H9 (cell line): ENCODE measurements around the gene XPNPEP2. TPM values are rescaled to one million over a fixed set of nuclear protein-coding genes. Genes with fewer than 3 reads are reported as not detected.

Experiments
- DNase-seq: peaks from one replicate; pipeline ENCODE4 v3.0.0-alpha.2; 2017
- H2AFZ ChIP-seq: one replicate; pipeline ENCODE4 v1.6.1; 2013; ENCODE audit warnings: mild to moderate bottlenecking, low read length, control low read depth, moderate library complexity
- H2AK5ac ChIP-seq: 2 replicates; pipeline ENCODE4 v1.6.1; 2013; ENCODE audit warnings: low read length, control low read depth, mixed read lengths; ENCODE audit not compliant: insufficient read length
- H2BK120ac ChIP-seq: one replicate; pipeline ENCODE4 v1.6.1; 2013; ENCODE audit warnings: low read depth, mild to moderate bottlenecking, low read length, control low read depth, inconsistent platforms; ENCODE audit not compliant: poor library complexity, severe bottlenecking
- H2BK12ac ChIP-seq: 2 replicates; pipeline ENCODE4 v1.6.1; 2013; ENCODE audit warnings: low read length, control low read depth, mixed read lengths, low read depth; ENCODE audit not compliant: insufficient read length
- H2BK15ac ChIP-seq: 2 replicates; pipeline ENCODE4 v1.6.1; 2013; ENCODE audit warnings: low read depth, low read length, control low read depth
- H2BK20ac ChIP-seq: one replicate; pipeline ENCODE4 v1.6.1; 2013; ENCODE audit warnings: low read depth, mild to moderate bottlenecking, low read length, control low read depth, inconsistent platforms; ENCODE audit not compliant: poor library complexity, severe bottlenecking
- H2BK5ac ChIP-seq: 2 replicates; pipeline ENCODE4 v1.6.1; 2013; ENCODE audit warnings: low read length, control low read depth, mixed read lengths; ENCODE audit not compliant: insufficient read length
- H3K14ac ChIP-seq: 2 replicates; pipeline ENCODE4 v1.6.1; 2013; ENCODE audit warnings: low read length, control low read depth; ENCODE audit not compliant: insufficient read depth
- H3K18ac ChIP-seq: 2 replicates; pipeline ENCODE4 v1.6.1; 2013; ENCODE audit warnings: low read depth, mild to moderate bottlenecking, mixed read lengths, low read length, control low read depth; ENCODE audit not compliant: insufficient read length
- H3K23ac ChIP-seq: 2 replicates; pipeline ENCODE4 v1.6.1; 2013; ENCODE audit warnings: low read length, control low read depth, mixed read lengths, low read depth; ENCODE audit not compliant: insufficient read length
- H3K23me2 ChIP-seq: 2 replicates; pipeline ENCODE4 v1.6.1; 2013; ENCODE audit warnings: low read depth, mild to moderate bottlenecking, mixed read lengths, low read length, control low read depth; ENCODE audit not compliant: insufficient read length, poor library complexity, severe bottlenecking
- H3K27ac ChIP-seq: 2 replicates; pipeline ENCODE4 v1.5.1; 2013; ENCODE audit warnings: low read length, control low read depth, mixed read lengths, low read depth; ENCODE audit not compliant: insufficient read length
- H3K27me3 ChIP-seq: 2 replicates; pipeline ENCODE4 v1.6.1; 2013; ENCODE audit warnings: low read length, control low read depth, inconsistent platforms; ENCODE audit not compliant: insufficient read depth
- H3K4ac ChIP-seq: 2 replicates; pipeline ENCODE4 v1.6.1; 2013; ENCODE audit warnings: low read depth, mild to moderate bottlenecking, control low read depth, inconsistent platforms, low read length, moderate library complexity
- H3K4me1 ChIP-seq: 2 replicates; pipeline ENCODE4 v1.6.1; 2013; ENCODE audit warnings: low read length, control low read depth, inconsistent platforms; ENCODE audit not compliant: insufficient read depth
- H3K4me2 ChIP-seq: 2 replicates; pipeline ENCODE4 v1.6.1; 2013; ENCODE audit warnings: low read length, control low read depth, mixed read lengths; ENCODE audit not compliant: insufficient read length, insufficient read depth
- H3K56ac ChIP-seq: 2 replicates; pipeline ENCODE4 v1.6.1; 2013; ENCODE audit warnings: low read depth, mild to moderate bottlenecking, mixed read lengths, low read length, control low read depth; ENCODE audit not compliant: insufficient read length
- H3K79me1 ChIP-seq: 2 replicates; pipeline ENCODE4 v1.6.1; 2013; ENCODE audit warnings: low read depth, mild to moderate bottlenecking, moderate library complexity, low read length, control low read depth, inconsistent platforms; ENCODE audit not compliant: insufficient read depth, poor library complexity, severe bottlenecking
- H3K79me2 ChIP-seq: 2 replicates; pipeline ENCODE4 v1.6.1; 2013; ENCODE audit warnings: low read length, control low read depth, inconsistent platforms; ENCODE audit not compliant: insufficient read depth
- H3K9ac ChIP-seq: 2 replicates; pipeline ENCODE4 v1.6.1; 2013; ENCODE audit warnings: low read length, control low read depth, mixed read lengths; ENCODE audit not compliant: insufficient read length; ENCODE audit errors: extremely low read depth
- H3K9me3 ChIP-seq: one replicate; pipeline ENCODE4 v1.6.1; 2013; ENCODE audit warnings: low read depth, low read length, inconsistent platforms; ENCODE audit not compliant: control insufficient read depth
- H3T11ph ChIP-seq: one replicate; pipeline ENCODE4 v1.6.1; 2013; ENCODE audit warnings: mild to moderate bottlenecking, low read length, control low read depth, inconsistent platforms
- H4K20me1 ChIP-seq: one replicate; pipeline ENCODE4 v1.6.1; 2013; ENCODE audit not compliant: control insufficient read depth, insufficient read length, insufficient read depth
- H4K5ac ChIP-seq: 2 replicates; pipeline ENCODE4 v1.6.1; 2013; ENCODE audit warnings: low read depth, mild to moderate bottlenecking, mixed read lengths, low read length, control low read depth; ENCODE audit not compliant: insufficient read length
- H4K8ac ChIP-seq: replicated peaks from 2 replicates; pipeline ENCODE4 v1.6.1; 2013; ENCODE audit warnings: low read length, control low read depth, mixed read lengths, low read depth; ENCODE audit not compliant: insufficient read length
- H4K91ac ChIP-seq: 2 replicates; pipeline ENCODE4 v1.6.1; 2013; ENCODE audit warnings: low read depth, mild to moderate bottlenecking, moderate library complexity, mixed read lengths, low read length, control low read depth; ENCODE audit not compliant: insufficient read length
- H3K27ac Mint-ChIP-seq, 3 experiments: 2 replicates in 2 of 3; 3 replicates in 1 of 3; pipeline ENCODE4 v1.8.0; 2020 to 2021; ENCODE audit warnings: mixed read lengths in 3 of 3, mild to moderate bottlenecking in 1 of 3, moderate library complexity in 1 of 3
- H3K27me3 Mint-ChIP-seq: 2 replicates; pipeline ENCODE4 v1.8.0; 2021; ENCODE audit warnings: low read depth, mild to moderate bottlenecking, moderate library complexity, mixed read lengths
- H3K36me3 Mint-ChIP-seq, 3 experiments: 2 replicates in 2 of 3; 3 replicates in 1 of 3; pipeline ENCODE4 v1.8.0; 2020 to 2021; ENCODE audit warnings: low read depth in 3 of 3, mixed read lengths in 3 of 3; ENCODE audit not compliant: insufficient read depth in 1 of 3
- H3K4me1 Mint-ChIP-seq, 2 experiments: 2 replicates each; pipeline ENCODE4 v1.8.0; 2020; ENCODE audit warnings: mixed read lengths in 2 of 2
- H3K4me3 Mint-ChIP-seq, 2 experiments: 2 replicates in 1 of 2; 3 replicates in 1 of 2; pipeline ENCODE4 v1.8.0; 2020 to 2021; ENCODE audit warnings: mild to moderate bottlenecking in 2 of 2, mixed read lengths in 2 of 2, moderate library complexity in 1 of 2
- H3K9me3 Mint-ChIP-seq, 2 experiments: 2 replicates in 1 of 2; 3 replicates in 1 of 2; pipeline ENCODE4 v1.8.0; 2020; ENCODE audit warnings: mild to moderate bottlenecking in 2 of 2, mixed read lengths in 2 of 2, moderate library complexity in 1 of 2
- WGBS: extraction: QIAGEN DNeasy Blood & Tissue Kit; methylation state at CpG from one replicate; pipeline ENCODE4 v1.1.7; 2013; ENCODE audit warnings: missing lambda C conversion rate, low lambda C conversion rate, mixed read lengths; ENCODE audit not compliant: insufficient read length; ENCODE audit errors: extremely low coverage; 5-methylcytosine and 5-hydroxymethylcytosine counted together
- total RNA-seq: library from RNA; stranded (reverse); gene quantifications from 2 replicates; pipeline ENCODE4 v1.2.1, GENCODE V29; 2021
- TF ChIP-seq, protein P1 (sequence below): fragments of 200-600 bp; sonication (generic); conservative IDR thresholded peaks from 3 replicates; pipeline ENCODE4 v1.8.0; 2021; ENCODE audit warnings: antibody characterized with exemption, mild to moderate bottlenecking

The XPNPEP2 gene
- total RNA-seq, 1 experiment from 2014 or later = 0.11 TPM

DNA sequence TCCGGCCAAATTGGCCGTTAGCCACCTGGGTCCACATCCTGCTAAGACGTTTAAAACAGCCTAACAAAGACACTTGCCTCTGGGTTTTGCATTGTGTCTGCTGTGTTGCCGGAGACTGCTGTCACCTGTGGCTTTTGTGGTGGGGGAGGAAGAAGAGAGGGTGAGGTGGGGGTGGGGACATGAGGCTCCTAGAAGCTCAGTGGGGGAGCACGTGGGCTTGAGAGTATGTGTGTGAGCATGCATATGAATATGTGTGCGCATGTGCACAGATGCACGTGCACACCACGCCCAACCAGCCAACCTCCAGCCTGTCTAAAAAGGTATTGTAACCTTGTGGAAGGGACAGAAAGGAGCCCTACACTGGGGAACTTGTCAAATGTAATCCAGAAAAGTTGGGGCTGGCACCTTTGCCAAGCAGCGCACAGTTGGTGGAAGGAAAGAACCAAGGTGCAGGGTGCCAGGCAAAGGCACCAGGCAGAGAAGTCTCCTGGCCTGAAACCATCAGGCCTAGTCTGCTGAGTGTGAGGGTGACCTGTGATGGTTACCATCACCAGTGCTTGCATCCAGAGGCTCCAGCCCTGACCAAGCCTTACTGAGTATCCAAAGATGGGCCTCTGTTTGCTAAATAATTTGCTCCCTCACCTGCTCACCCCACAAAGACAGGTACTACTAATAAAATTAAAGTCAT, 30.8 kb downstream of the XPNPEP2 start:
- no peak overlapping the region for H2BK15ac ChIP-seq
- H4K91ac ChIP-seq = no peak overlapping the region
- no peak overlapping the region for H4K5ac ChIP-seq
- Mint-ChIP-seq H3K27me3 (no peaks in the 10 kb centered on the region), H3K4me1 (peaks cover 11 to 14% of the 10 kb centered on the region in 2 experiments), H3K27ac (no peak overlapping the region; a peak in 1 of 7 replicates), H3K36me3 (no peaks in the 10 kb centered on the region; a peak in 1 of 7 replicates), H3K9me3 (peaks cover 0 to 65% of the 10 kb centered on the region in 2 experiments; a peak in 2 of 5 replicates), H3K4me3 (no peak overlapping the region)
- WGBS = no CpG with 5 or more reads among the region's 9 CpGs
- H3K79me1 ChIP-seq = no peaks in the 10 kb centered on the region
- H2BK12ac ChIP-seq = no peak overlapping the region
- DNase-seq = no peak
- H3K23ac ChIP-seq = no peak overlapping the region
- H2BK20ac ChIP-seq = no peak overlapping the region
- H3T11ph ChIP-seq = no peak overlapping the region
- H3K27ac ChIP-seq = no peak overlapping the region
- no peak overlapping the region for H3K4me2 ChIP-seq
- H3K4me1 ChIP-seq = peaks cover 4% of the 10 kb centered on the region; the same call in 1 of the 2 replicates
- H3K27me3 ChIP-seq = no peaks in the 10 kb centered on the region
- no peak overlapping the region for H3K9ac ChIP-seq
- H4K20me1 ChIP-seq = no peaks in the 10 kb centered on the region
- TF ChIP-seq, protein P1, sequence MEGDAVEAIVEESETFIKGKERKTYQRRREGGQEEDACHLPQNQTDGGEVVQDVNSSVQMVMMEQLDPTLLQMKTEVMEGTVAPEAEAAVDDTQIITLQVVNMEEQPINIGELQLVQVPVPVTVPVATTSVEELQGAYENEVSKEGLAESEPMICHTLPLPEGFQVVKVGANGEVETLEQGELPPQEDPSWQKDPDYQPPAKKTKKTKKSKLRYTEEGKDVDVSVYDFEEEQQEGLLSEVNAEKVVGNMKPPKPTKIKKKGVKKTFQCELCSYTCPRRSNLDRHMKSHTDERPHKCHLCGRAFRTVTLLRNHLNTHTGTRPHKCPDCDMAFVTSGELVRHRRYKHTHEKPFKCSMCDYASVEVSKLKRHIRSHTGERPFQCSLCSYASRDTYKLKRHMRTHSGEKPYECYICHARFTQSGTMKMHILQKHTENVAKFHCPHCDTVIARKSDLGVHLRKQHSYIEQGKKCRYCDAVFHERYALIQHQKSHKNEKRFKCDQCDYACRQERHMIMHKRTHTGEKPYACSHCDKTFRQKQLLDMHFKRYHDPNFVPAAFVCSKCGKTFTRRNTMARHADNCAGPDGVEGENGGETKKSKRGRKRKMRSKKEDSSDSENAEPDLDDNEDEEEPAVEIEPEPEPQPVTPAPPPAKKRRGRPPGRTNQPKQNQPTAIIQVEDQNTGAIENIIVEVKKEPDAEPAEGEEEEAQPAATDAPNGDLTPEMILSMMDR = no peak
- no peak overlapping the region for H3K14ac ChIP-seq
- no peak overlapping the region for H3K18ac ChIP-seq
- H2AK5ac ChIP-seq = no peak overlapping the region
- no peaks in the 10 kb centered on the region for H3K23me2 ChIP-seq
- no peak overlapping the region for H3K56ac ChIP-seq
- H3K9me3 ChIP-seq = no peaks in the 10 kb centered on the region
- no peak overlapping the region for H2AFZ ChIP-seq
- H2BK5ac ChIP-seq = no peak overlapping the region
- no peaks in the 10 kb centered on the region for H3K79me2 ChIP-seq
- no peak overlapping the region for H4K8ac ChIP-seq
- H2BK120ac ChIP-seq = no peak overlapping the region
- no peak overlapping the region for H3K4ac ChIP-seq
